GM18499 (cell line): Measurements from ENCODE around the gene TCF7L2.

Source experiments
- ATAC-seq: cut with Tn5 transposase; IDR thresholded peaks from one replicate; pipeline ENCODE4 v1.9.1; 2021; ENCODE audit warnings: moderate number of reproducible peaks; ENCODE audit not compliant: insufficient read depth, unreplicated experiment

Gene TCF7L2

DNA sequence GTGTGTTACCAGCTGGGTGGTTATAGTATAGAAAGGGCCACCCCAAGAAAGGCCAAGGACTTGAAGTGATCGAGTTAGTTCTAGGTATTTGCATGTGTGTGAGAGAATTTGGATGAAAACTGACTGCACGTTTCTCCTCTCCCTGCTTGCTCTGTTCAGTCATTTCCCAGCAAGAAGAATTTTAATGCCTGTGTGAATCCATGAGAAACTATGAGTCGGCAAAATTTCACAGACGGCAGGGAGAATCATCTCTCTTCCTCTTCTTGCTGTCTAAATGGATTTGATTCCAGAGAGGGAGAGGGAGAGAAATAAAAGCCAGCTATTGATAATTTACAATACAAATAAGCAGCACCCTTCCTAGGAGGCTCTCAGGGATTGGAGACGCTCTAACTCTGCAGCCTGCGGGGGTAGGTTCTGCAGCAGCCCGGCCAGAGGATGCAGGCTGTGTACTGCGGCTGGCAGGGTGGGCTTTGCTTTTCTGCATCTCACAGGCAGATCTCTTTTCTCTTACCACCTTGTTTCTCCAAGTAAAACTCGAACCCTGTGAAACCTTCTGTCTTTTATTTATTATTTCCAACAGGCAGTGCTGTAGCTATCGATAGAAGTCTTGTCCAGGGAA is 183.6 kb downstream of the TCF7L2 start:
- no peak for ATAC-seq

DNA sequence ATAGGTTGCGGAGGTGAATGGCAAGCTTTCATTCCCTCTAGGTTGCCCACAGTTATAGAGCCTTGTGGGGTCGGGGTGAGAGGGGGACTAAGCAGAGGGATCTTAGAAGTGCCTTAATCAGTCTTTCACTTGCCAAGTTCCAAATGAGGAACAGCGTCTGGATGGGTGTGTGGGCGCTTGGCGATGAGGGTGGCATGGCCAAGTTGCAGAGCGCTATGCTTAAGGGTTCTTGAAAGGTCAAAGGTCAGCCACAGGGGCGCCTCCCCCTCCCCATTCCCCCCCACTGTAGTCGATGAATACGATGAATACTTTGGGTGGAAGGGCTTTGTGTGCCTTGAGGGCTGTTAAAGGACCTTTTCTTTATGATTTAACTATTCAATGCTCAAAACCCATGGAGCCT is 185.0 kb downstream of the TCF7L2 start:
- ATAC-seq: no peak

GRCh38 chr10:113137941-113138685 is 188.1 kb downstream of the TCF7L2 start:
- no peak for ATAC-seq

DNA sequence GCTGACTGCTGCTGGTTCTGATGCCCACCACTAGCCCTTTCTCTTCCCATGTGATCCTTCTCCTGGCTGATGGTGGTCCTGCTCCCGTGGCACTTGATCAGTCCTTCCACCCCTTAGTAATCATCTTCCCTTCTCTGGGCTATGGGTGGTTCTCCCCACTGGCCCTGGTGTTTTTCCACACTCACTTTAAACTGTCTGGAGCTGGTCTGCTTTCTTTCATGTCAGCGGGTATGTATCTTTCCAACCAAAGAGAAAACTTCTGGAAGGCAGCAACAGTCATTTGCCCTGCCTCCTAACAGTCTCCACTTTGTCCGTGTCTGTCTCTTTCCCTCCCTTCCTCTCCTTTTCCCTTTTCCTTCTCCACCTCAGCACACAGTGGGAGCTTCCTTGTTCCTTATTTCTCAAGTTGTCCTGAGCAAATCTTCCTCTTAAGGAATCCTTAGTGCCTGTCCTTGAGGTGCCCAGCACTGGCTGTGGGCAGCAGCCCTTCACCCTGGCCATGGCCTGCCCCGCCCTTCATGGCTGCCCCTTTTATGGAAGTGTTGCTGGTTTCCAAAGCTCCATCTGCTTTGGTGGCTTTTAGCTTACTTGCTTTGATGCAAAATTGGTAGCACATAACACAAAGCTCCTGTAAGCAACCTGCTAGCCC is 189.0 kb downstream of the TCF7L2 start:
- ATAC-seq: no peak

- no peak for ATAC-seq
These were observed 189.7 kb downstream of the TCF7L2 start for GRCh38 chr10:113139699-113140098.

- ATAC-seq: no peak
These were observed 190.3 kb downstream of the TCF7L2 start for GRCh38 chr10:113140143-113141011.

GRCh38 chr10:113142601-113143362 is 192.7 kb downstream of the TCF7L2 start:
- ATAC-seq: no peak

GRCh38 chr10:113144576-113144975 is 194.5 kb downstream of the TCF7L2 start:
- no peak for ATAC-seq

DNA sequence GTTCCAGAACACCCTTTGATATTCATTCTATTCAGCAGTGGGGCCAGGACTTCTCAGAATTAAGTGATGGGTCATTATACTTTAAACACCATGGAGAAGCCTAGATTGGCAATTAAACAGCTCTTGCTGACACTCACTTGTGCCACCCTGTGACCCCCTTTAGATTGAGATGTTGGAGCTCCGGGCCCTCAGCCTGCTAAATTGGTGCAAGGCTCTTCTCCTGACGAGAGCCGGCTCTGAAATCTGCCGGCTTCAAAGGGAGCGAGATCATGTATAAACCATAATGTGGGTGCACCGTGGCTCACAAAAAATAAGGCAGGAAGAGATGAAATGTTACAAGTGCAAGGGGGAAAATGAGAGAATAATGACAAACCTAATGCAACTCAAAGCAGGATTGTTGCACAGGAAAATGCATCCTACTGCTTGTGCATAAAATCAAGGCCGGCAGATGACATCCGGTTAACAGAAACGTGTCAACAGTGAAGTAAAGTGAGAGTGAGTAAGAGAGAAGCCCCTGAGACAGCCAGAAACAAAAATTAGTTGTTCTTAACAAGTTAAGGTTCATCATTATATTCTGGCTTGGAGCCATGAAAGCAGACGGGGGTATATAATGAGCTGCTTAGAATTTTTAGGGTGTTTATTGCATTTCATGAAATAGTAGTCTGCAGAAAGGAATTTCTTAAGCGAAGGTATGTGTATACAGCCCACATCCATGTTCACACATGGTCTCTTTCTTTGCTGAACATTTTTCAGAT is 198.2 kb downstream of the TCF7L2 start:
- no peak for ATAC-seq

DNA sequence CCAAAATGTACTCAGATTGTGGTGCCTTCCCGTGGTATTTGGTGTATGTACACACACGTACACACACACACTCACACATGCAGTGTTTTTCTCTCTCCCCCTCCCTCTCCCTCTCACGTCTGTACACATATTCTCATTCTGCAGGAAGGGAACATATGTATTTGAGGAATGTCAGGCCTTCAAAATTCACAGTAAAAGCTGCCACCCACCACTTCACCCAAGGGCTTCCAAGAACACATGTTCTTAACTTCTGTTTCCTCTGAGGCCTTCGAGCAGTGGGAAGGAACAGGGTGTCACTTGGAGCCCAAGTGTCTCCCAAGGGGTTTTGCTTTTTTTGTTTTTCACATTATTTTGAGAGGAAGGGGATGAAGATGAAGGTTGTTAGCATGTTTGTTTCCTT is 198.9 kb downstream of the TCF7L2 start:
- no peak for ATAC-seq

- ATAC-seq: no peak
These were observed 199.6 kb downstream of the TCF7L2 start for GRCh38 chr10:113149626-113150025.

- no peak for ATAC-seq
These were observed 201.2 kb downstream of the TCF7L2 start for GRCh38 chr10:113151190-113151666.

GRCh38 chr10:113153493-113154102 is 203.6 kb downstream of the TCF7L2 start:
- no peak for ATAC-seq

- no peak for ATAC-seq
These were observed 207.4 kb downstream of the TCF7L2 start for GRCh38 chr10:113157441-113157840.

DNA sequence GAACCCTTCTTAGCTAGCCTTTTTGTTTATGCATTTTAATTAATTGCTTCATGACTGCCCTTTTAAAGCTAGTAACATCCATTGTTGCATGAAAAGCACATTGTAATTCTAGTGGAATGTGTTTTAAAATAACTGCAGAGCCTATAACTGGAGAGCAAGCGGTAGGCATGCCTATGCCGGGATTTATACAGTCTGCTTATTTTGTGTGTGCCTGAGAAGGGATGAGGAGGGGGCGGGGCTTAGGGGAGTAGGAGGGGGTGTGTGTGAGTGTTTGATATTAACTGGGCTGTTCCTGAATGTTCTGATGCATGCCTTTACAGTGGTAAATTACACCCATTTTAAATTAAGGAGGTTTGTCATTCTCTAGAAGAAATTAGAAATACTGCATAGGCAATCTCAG is 208.1 kb downstream of the TCF7L2 start:
- ATAC-seq: no peak

GRCh38 chr10:113159563-113159962 is 209.5 kb downstream of the TCF7L2 start:
- ATAC-seq: no peak

DNA sequence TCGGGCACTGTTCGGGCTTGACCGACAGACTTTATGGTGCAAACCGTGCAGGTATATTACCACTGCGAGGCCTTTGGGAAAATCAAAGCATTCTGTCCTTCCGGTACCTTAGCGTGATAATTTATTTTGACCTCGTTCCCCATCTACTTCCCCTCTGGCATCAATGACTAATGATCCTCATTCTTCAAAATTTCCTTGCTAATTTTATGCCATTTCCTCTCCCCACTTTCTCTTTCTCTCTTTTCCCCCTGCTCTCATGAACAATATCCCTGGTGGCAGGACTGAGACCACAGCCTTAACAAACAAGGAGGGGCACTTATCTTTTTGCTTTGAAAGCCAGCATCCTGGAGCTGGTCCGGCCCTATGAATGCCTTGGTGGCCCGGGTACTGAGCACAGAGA is 210.6 kb downstream of the TCF7L2 start:
- no peak for ATAC-seq

DNA sequence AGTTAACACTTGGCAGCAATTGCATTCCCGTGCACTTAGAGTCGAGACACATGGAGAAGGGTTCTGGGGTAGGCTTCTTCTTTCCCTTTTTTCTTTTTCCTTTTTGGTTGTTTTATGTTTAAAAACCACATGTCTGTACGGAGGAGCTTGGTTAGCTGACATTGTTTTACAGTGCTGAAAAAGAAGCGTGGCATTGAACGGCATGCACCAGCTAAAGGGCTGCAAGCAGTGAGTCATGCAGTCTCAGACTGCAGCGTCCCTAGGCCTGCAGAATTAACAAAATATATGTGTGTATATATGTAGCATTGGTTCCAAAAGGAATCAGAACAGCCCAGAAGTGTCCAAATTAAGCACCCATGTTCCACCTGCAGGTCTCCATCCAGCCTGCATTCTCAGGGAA is 211.0 kb downstream of the TCF7L2 start:
- ATAC-seq: no peak

DNA sequence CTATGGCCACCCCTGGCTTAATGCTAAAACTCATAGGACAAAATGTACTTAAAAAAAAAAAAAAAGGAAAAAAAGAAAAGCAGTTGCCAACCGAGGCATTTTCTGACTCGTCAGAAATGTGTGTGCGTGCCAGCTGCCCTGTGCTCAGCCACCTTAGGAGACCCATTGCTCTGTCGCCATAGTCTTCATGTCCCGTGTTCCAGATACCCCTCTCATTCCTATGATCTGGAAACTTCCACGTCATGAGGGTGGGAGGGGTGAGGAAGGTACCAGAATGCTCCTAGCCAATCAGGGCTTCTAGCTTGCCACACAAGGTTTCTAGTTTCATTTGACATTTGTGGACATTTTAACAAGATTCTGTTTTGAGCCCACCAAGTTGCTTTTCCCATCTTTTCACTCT is 212.9 kb downstream of the TCF7L2 start:
- no peak for ATAC-seq
